ENCODE measurements around the gene FYN. TPM values are rescaled to one million over a fixed set of nuclear protein-coding genes. Genes with fewer than 3 reads are reported as not detected.

Gene FYN
- total and polyA plus RNA-seq, 9 of the 15 experiments (the other 6 are each of a cell fraction or from before 2014, with no cell fraction given): 2.9 to 22.1 (median 11.4) TPM

GRCh38 chr6:111718990-111719389 lies 154.3 kb downstream of the FYN start:
- FAIRE-seq: no peak
- H4K20me1 ChIP-seq (replicated peaks; ENCODE audit: control insufficient read depth, insufficient read depth, low read length): peaks cover 4% of the 10 kb centered on the region; the same call in 1 of the 2 replicates
- no peak for ATAC-seq
- ChIA-PET POLR2A (interaction anchor here (0.6 kb wide), 1 partner anchor 89 kb away, joined by 3 read pairs; no protein-coding TSS in a partner anchor), CTCF (ENCODE audit: low intra/inter-chr PET ratio) (no interaction called here)
- no peaks in the 10 kb centered on the region for H3K36me3 ChIP-seq (ENCODE audit: control insufficient read depth, insufficient read depth, low read length)
- 28% methylated on average over 3 of the region's 3 CpGs for WGBS (ENCODE audit: insufficient coverage, low coverage, missing lambda C conversion rate)
- intact Hi-C loops (cut with micrococcal nuclease): no loop called here
- no peak overlapping the region for H3K4me3 ChIP-seq
- no peak overlapping the region for H3K9ac ChIP-seq (ENCODE audit: insufficient read depth in 1 of 2, low read depth in 2 of 2, low read length in 2 of 2)
- peaks cover under 1 to 15% of the 10 kb centered on the region in 2 experiments; a peak in 3 of 5 replicates for H3K27me3 ChIP-seq (ENCODE audit: control insufficient read depth in 2 of 2, insufficient read depth in 2 of 2, low read length in 2 of 2)
- in situ Hi-C loops (cut with MboI): loop anchor here (25.0 kb wide), 1 partner anchor 593 kb away; no protein-coding TSS in a partner anchor
- no peak overlapping the region for H3K4me2 ChIP-seq (ENCODE audit: insufficient read depth, low read length)
- no peaks in the 10 kb centered on the region for H3K9me3 ChIP-seq (replicated peaks; ENCODE audit: control insufficient read depth, insufficient read depth, low read depth, low read length)
- no peak for DNase-seq (ENCODE audit: extremely low read depth in 1 of 4, low spot score in 3 of 4)
- no TSS peak for BruUV-seq (replicated peaks)
- TF ChIP-seq ZBTB8A (IDR thresholded peaks at IDR 0.05; ENCODE audit: partially characterized antibody) (no peak), ZBTB26 (CRISPR knock-in tag; IDR thresholded peaks at IDR 0.05) (no peak), MAFK (IDR thresholded peaks at IDR 0.05; ENCODE audit: low read length) (peak; percentile 52; the same call in 1 of the 2 replicates), ZNF316 (IDR thresholded peaks at IDR 0.05) (peak; percentile 89), ZNF740 (CRISPR knock-in tag; IDR thresholded peaks at IDR 0.05) (no peak), ZNF740 (tag; IDR thresholded peaks at IDR 0.05) (no peak), BDP1 (IDR thresholded peaks at IDR 0.05; ENCODE audit: insufficient read depth, insufficient read length) (no peak), C11orf30 (IDR thresholded peaks at IDR 0.05; ENCODE audit: low read depth) (peak; percentile 72; the same call in 1 of the 2 replicates), ZNF668 (CRISPR knock-in tag; IDR thresholded peaks at IDR 0.05) (no peak), PKNOX1 (IDR thresholded peaks at IDR 0.05) (no peak), MAFG (tag; conservative IDR thresholded peaks at IDR 0.05) (peak; percentile 78), MAFF (IDR thresholded peaks at IDR 0.05; ENCODE audit: low read length) (peak; percentile 81)
- H3K9me1 ChIP-seq (ENCODE audit: control insufficient read depth, insufficient read depth, low read length): no peaks in the 10 kb centered on the region
- no peaks in the 10 kb centered on the region for H3K79me2 ChIP-seq (ENCODE audit: control insufficient read depth, insufficient read depth, low read length)
- no peak overlapping the region for H3K27ac ChIP-seq (ENCODE audit: extremely low read depth, low read depth, low read length)
- no peaks in the 10 kb centered on the region for H3K4me1 ChIP-seq (replicated peaks in 1 of 2; ENCODE audit: control insufficient read depth in 2 of 2, insufficient read depth in 2 of 2, low read length in 2 of 2)
- no peak overlapping the region for H2AFZ ChIP-seq (ENCODE audit: low read depth, low read length)

All from K562 (cell line).